ENCODE data around the gene GPR12. TPM values are rescaled to one million over a fixed set of nuclear protein-coding genes. Genes with fewer than 3 reads are reported as not detected.

GPR12 gene
- total RNA-seq, 1 experiment from 2014 or later, result not detected

DNA sequence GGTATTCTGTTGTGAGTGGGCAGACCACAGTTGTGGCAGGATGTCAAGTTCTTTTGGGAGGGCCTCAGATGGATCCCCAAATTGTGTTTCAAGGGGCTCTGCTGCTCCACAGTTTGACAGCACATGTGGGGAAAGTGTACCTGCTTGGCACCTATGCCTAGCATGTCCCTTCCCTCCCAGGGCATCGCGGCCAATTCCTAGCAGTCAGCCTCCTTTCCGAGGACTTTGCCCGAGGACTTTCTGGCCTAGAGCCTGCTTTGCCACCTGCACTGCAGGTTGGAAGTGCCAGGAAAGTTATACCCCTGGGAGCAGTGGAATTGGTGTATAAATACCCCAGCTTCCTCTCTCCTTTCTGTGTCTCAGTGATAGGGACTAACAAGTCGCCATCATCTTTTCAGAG, 11.9 kb upstream of the GPR12 start:
- TF ChIP-seq, protein P1, sequence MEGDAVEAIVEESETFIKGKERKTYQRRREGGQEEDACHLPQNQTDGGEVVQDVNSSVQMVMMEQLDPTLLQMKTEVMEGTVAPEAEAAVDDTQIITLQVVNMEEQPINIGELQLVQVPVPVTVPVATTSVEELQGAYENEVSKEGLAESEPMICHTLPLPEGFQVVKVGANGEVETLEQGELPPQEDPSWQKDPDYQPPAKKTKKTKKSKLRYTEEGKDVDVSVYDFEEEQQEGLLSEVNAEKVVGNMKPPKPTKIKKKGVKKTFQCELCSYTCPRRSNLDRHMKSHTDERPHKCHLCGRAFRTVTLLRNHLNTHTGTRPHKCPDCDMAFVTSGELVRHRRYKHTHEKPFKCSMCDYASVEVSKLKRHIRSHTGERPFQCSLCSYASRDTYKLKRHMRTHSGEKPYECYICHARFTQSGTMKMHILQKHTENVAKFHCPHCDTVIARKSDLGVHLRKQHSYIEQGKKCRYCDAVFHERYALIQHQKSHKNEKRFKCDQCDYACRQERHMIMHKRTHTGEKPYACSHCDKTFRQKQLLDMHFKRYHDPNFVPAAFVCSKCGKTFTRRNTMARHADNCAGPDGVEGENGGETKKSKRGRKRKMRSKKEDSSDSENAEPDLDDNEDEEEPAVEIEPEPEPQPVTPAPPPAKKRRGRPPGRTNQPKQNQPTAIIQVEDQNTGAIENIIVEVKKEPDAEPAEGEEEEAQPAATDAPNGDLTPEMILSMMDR (conservative IDR thresholded peaks at IDR 0.05; ENCODE audit: low read depth, low read length), result no peak
- TF ChIP-seq EZH2 (IDR thresholded peaks at IDR 0.05; ENCODE audit: borderline replicate concordance, low read depth, low read length, poor library complexity, severe bottlenecking), result no peak
- Histone ChIP-seq H3K4me1 (ENCODE audit: insufficient read depth, low read length, poor library complexity, severe bottlenecking) (no peaks in the 10 kb centered on the region), H3K36me3 (ENCODE audit: insufficient read depth, low read length, poor library complexity, severe bottlenecking) (no peaks in the 10 kb centered on the region), H3K27me3 (replicated peaks; ENCODE audit: insufficient read depth, low read depth, low read length, poor library complexity) (no peaks in the 10 kb centered on the region), H3K9me3 (ENCODE audit: low read depth, low read length, poor library complexity, severe bottlenecking) (no peaks in the 10 kb centered on the region), H3K4me3 (ENCODE audit: low read depth, low read length, poor library complexity, severe bottlenecking) (no peak overlapping the region), H3K27ac (ENCODE audit: low read depth, low read length, poor library complexity, severe bottlenecking) (no peak overlapping the region)
- POLR2A ChIA-PET (ENCODE audit: low non-redundant PET), result no interaction called here
- CTCF ChIA-PET, result no interaction called here
- no peak for DNase-seq (ENCODE audit: low spot score)
- intact Hi-C loops (cut with micrococcal nuclease; ENCODE audit: unreplicated experiment), result no loop called here
- BruUV-seq (replicated peaks), result no TSS peak

DNA sequence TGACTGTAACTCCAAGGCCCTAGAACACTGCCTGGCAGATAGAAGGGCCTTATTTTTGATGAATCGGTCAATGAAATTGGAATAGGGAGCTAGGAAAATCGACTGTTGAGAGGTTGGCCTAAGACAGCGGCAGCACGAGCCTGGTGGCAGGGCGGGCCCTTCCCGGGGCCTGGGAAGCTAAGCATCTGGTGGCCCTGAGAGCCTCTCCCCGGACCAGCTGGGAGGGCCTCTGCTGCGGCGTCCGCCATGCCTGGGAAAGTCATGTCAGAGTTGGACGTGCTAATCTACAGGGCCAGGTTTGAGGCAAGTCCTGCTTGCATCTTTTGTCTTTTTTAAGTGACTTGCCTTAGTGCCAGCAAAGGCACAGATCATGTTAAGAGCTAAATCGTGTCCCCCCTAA, 11.2 kb upstream of the GPR12 start:
- no TSS peak for BruUV-seq (replicated peaks)
- DNase-seq (ENCODE audit: low spot score), result no peak
- Histone ChIP-seq H3K4me1 (ENCODE audit: insufficient read depth, low read length, poor library complexity, severe bottlenecking) (no peaks in the 10 kb centered on the region), H3K4me3 (ENCODE audit: low read depth, low read length, poor library complexity, severe bottlenecking) (no peak overlapping the region), H3K27ac (ENCODE audit: low read depth, low read length, poor library complexity, severe bottlenecking) (no peak overlapping the region), H3K27me3 (replicated peaks; ENCODE audit: insufficient read depth, low read depth, low read length, poor library complexity) (no peaks in the 10 kb centered on the region), H3K36me3 (ENCODE audit: insufficient read depth, low read length, poor library complexity, severe bottlenecking) (no peaks in the 10 kb centered on the region), H3K9me3 (ENCODE audit: low read depth, low read length, poor library complexity, severe bottlenecking) (no peaks in the 10 kb centered on the region)
- POLR2A ChIA-PET (ENCODE audit: low non-redundant PET), result no interaction called here
- TF ChIP-seq EZH2 (IDR thresholded peaks at IDR 0.05; ENCODE audit: borderline replicate concordance, low read depth, low read length, poor library complexity, severe bottlenecking), result no peak
- TF ChIP-seq, protein P1 (conservative IDR thresholded peaks at IDR 0.05; ENCODE audit: low read depth, low read length), result no peak
- CTCF ChIA-PET, result no interaction called here
- intact Hi-C loops (cut with micrococcal nuclease; ENCODE audit: unreplicated experiment), result no loop called here

DNA sequence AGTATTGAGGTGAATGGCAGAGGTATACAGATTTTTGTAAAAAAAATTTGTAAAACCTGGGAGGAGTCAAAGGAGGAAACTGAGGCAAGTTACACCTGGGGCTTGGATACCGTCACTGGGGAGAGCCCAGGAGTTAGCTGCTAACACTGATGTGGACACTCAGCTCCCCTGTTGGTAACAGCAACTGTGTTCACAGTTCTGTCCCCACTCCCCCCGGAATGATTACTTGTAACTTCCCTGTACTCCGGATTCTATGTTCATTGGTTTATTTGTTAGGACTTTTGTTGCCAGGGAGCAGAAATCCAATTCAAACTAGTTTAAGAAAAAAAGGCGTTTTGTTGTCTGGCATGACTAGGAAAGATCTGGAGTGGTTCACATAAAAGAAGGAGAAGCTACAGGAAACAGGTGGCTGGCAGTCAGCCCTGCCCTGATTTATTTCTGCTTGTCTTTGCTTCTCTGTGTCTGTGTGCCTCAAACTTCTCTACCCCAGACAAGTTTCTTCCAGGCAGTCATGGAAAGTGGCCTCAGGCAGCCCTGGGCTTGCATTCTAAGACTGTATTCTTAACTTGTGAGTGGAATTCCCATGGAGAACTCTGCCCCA, 2.3 kb upstream of the GPR12 start:
- Histone ChIP-seq H3K27me3 (replicated peaks; ENCODE audit: insufficient read depth, low read depth, low read length, poor library complexity) (peaks cover 71% of the 10 kb centered on the region), H3K27ac (ENCODE audit: low read depth, low read length, poor library complexity, severe bottlenecking) (no peak overlapping the region), H3K4me1 (ENCODE audit: insufficient read depth, low read length, poor library complexity, severe bottlenecking) (no peaks in the 10 kb centered on the region), H3K36me3 (ENCODE audit: insufficient read depth, low read length, poor library complexity, severe bottlenecking) (no peaks in the 10 kb centered on the region), H3K9me3 (ENCODE audit: low read depth, low read length, poor library complexity, severe bottlenecking) (no peaks in the 10 kb centered on the region), H3K4me3 (ENCODE audit: low read depth, low read length, poor library complexity, severe bottlenecking) (no peak overlapping the region)
- no peak for TF ChIP-seq EZH2 (IDR thresholded peaks at IDR 0.05; ENCODE audit: borderline replicate concordance, low read depth, low read length, poor library complexity, severe bottlenecking)
- TF ChIP-seq, protein P1 (conservative IDR thresholded peaks at IDR 0.05; ENCODE audit: low read depth, low read length), result no peak
- ChIA-PET CTCF (no interaction called here), POLR2A (ENCODE audit: low non-redundant PET) (no interaction called here)
- intact Hi-C loops (cut with micrococcal nuclease; ENCODE audit: unreplicated experiment), result no loop called here
- BruUV-seq (replicated peaks), result no TSS peak
- DNase-seq (ENCODE audit: low spot score), result peak; percentile 23

Data from A673 (cell line).